Activated CD8-positive, alpha-beta T cell treated with anti-CD3 and anti-CD28 coated beads for 36 hours (primary cell): Measurements from ENCODE around the gene PKHD1. TPM values are rescaled to one million over a fixed set of nuclear protein-coding genes. Genes with fewer than 3 reads are reported as not detected.

ENCODE experiments used
- ATAC-seq: fragments of 200-7000 bp; cut with Tn5 transposase; one replicate; pipeline ENCODE4 v1.10.0; 2021; ENCODE audit warnings: mild to moderate bottlenecking, moderate library complexity
- CTCF ChIA-PET: fragments of 350-600 bp; sonication (Branson Sonifier 250); formaldehyde crosslinking; loops from one replicate; lab custom pipeline; 2021; ENCODE audit warnings: antibody characterized with exemption; lab: Charles Lee
- POLR2A ChIA-PET: fragments of 350-600 bp; sonication (Branson Sonifier 250); formaldehyde crosslinking; loops from one replicate; lab custom pipeline; 2021; ENCODE audit warnings: antibody characterized with exemption; lab: Charles Lee
- DNase-seq: peaks from one replicate; pipeline ENCODE4 v3.0.0-alpha.2; 2020
- H3K27ac Mint-ChIP-seq: one replicate; pipeline ENCODE4 v1.8.0; 2021; ENCODE audit warnings: mild to moderate bottlenecking, mixed read lengths
- H3K27me3 Mint-ChIP-seq: one replicate; pipeline ENCODE4 v1.8.0; 2021; ENCODE audit warnings: mixed read lengths
- H3K36me3 Mint-ChIP-seq: one replicate; pipeline ENCODE4 v1.8.0; 2021; ENCODE audit warnings: low read depth, mixed read lengths
- H3K4me1 Mint-ChIP-seq: one replicate; pipeline ENCODE4 v1.8.0; 2021; ENCODE audit warnings: low read depth, mixed read lengths
- H3K4me3 Mint-ChIP-seq: one replicate; pipeline ENCODE4 v1.8.0; 2021; ENCODE audit warnings: mild to moderate bottlenecking, moderate library complexity, mixed read lengths
- H3K9me3 Mint-ChIP-seq: one replicate; pipeline ENCODE4 v1.8.0; 2021; ENCODE audit warnings: mixed read lengths
- intact Hi-C: fragments of 100-400 bp; cut with micrococcal nuclease; formaldehyde crosslinking; loops from one replicate; pipeline ENCODE4 v1.10.0; 2022
- total RNA-seq, 2 experiments: library from RNA; stranded (reverse); gene quantifications; one replicate each; pipeline ENCODE4 v1.2.3, GENCODE V29; 2021
- TF ChIP-seq, protein P1 (sequence below): fragments of 200-600 bp; IDR thresholded peaks from one replicate; pipeline ENCODE4 v1.8.0; 2022; ENCODE audit warnings: antibody characterized with exemption, mild to moderate bottlenecking

Gene PKHD1
- total RNA-seq, 2 experiments from 2014 or later, result not detected

- DNase-seq (no peak), ATAC-seq (no peak)
- POLR2A ChIA-PET, result interaction anchor here (0.6 kb wide), 1 partner anchor 170 kb away, joined by 3 read pairs; no protein-coding TSS in a partner anchor
- Mint-ChIP-seq H3K4me1 (no peaks in the 10 kb centered on the region), H3K27ac (no peak overlapping the region), H3K4me3 (no peak overlapping the region), H3K36me3 (no peaks in the 10 kb centered on the region), H3K9me3 (no peaks in the 10 kb centered on the region), H3K27me3 (peaks cover 36% of the 10 kb centered on the region)
- CTCF ChIA-PET, result no interaction called here
- TF ChIP-seq, protein P1, sequence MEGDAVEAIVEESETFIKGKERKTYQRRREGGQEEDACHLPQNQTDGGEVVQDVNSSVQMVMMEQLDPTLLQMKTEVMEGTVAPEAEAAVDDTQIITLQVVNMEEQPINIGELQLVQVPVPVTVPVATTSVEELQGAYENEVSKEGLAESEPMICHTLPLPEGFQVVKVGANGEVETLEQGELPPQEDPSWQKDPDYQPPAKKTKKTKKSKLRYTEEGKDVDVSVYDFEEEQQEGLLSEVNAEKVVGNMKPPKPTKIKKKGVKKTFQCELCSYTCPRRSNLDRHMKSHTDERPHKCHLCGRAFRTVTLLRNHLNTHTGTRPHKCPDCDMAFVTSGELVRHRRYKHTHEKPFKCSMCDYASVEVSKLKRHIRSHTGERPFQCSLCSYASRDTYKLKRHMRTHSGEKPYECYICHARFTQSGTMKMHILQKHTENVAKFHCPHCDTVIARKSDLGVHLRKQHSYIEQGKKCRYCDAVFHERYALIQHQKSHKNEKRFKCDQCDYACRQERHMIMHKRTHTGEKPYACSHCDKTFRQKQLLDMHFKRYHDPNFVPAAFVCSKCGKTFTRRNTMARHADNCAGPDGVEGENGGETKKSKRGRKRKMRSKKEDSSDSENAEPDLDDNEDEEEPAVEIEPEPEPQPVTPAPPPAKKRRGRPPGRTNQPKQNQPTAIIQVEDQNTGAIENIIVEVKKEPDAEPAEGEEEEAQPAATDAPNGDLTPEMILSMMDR, result no peak
- intact Hi-C loops, result no loop called here
These were observed 38.8 kb upstream of the PKHD1 start for GRCh38 chr6:52126231-52126630.

DNA sequence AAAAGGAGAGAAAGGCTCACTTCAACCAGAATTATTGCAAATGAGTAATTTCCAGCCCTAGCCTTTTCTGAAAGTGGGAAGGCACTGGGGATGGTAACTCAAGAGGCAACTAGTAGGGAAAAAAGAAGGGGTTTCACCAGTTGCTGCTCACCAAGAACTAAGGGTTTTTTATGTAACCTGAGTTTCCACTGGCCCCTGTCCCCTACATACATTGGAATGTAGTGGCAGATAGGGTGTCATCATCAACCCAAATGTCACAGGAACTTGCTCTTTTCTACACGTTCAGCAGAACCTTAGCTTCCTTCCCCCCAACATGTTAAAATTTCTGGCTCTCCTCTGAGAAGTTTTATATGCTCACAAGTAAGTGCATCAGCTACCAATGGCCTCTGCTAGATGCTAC is 38.2 kb upstream of the PKHD1 start:
- Mint-ChIP-seq H3K27me3 (peaks cover 36% of the 10 kb centered on the region), H3K36me3 (no peaks in the 10 kb centered on the region), H3K9me3 (no peaks in the 10 kb centered on the region), H3K4me3 (no peak overlapping the region), H3K27ac (no peak overlapping the region), H3K4me1 (no peaks in the 10 kb centered on the region)
- no peak for ATAC-seq
- ChIA-PET POLR2A (no interaction called here), CTCF (interaction anchor here (0.6 to 1.3 kb wide), 2 partner anchors 10 to 140 kb away, joined by 3 read pairs; no protein-coding TSS in a partner anchor)
- no peak for DNase-seq
- TF ChIP-seq, protein P1, result no peak
- intact Hi-C loops, result no loop called here

DNA sequence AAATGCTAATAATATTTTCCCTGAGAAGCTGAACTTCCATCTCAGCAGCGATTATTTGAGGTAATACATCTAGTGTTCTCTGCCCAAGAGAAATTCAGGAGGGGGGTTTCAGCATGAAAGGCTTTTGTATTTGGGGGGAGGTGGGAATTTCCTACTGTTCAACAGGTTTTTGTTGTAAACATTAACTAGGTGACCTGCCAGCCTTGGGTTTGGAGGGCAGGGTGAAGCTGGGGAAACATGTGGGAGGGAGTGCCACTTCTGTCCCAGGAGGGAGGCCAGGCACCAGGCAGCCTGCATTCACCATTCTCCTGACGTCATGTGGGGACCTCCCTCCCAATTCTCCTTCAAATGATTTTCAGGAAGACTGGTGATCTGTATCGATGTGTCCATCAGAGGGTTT is 37.7 kb upstream of the PKHD1 start:
- no peaks in the 10 kb centered on the region for H3K36me3 Mint-ChIP-seq
- ATAC-seq (no peak), DNase-seq (no peak)
- intact Hi-C loops, result no loop called here
- ChIA-PET POLR2A (no interaction called here), CTCF (interaction anchor here (0.6 to 1.3 kb wide), 2 partner anchors 10 to 140 kb away, joined by 3 read pairs; no protein-coding TSS in a partner anchor)
- no peak overlapping the region for H3K4me3 Mint-ChIP-seq
- H3K27ac Mint-ChIP-seq, result no peak overlapping the region
- no peaks in the 10 kb centered on the region for H3K9me3 Mint-ChIP-seq
- peaks cover 32% of the 10 kb centered on the region for H3K27me3 Mint-ChIP-seq
- TF ChIP-seq, protein P1, result no peak
- H3K4me1 Mint-ChIP-seq, result no peaks in the 10 kb centered on the region

DNA sequence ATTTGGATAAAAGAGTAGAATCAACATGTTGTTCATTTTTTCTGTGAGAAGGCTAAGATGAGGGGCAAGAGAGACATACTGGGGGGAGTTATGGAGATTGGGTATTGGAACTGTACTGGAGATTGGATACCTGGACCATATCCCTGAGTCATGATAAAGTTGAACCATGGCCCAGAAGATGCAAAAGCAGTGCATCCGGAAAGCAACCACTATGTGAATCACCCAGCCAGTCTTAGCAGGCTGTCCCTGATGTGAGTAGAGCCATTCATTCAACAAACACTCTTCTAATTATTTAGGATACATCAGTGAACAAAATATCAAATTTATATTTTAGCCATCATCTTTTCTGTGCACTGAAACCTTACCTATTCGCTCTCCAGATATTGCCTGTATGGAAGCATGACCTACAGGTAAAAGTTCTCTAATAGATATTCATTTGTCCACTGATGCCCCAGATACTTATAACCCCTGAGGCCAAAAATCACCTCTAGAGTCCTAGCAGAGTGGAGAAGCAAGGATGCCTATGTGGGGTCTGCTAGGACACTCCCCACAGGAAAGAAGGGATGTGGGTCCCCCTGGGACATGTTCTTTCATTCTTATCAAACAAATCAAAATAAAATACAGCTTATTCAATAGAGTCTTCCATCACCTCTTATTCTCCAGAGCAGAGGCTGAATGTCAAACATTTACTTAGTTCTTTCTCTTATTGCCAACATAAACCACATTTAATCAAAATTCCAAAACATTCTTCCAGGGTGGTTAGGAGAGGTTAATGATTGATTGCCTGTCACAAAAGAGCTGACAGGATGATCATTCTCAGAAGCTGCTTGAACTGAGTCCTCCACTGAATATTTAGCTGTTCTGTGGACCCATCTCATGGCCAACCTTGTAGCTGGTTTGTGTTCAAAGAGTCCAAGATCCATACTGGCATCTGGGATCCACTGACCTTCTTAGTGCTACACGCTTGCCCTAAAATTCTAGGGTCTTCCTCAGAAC is 37.0 kb upstream of the PKHD1 start:
- no peaks in the 10 kb centered on the region for H3K36me3 Mint-ChIP-seq
- no peak overlapping the region for H3K4me3 Mint-ChIP-seq
- intact Hi-C loops, result no loop called here
- no peak overlapping the region for H3K27ac Mint-ChIP-seq
- ATAC-seq, result no peak
- DNase-seq, result no peak
- peaks cover 1% of the 10 kb centered on the region for H3K9me3 Mint-ChIP-seq
- CTCF ChIA-PET, result interaction anchor here (1.3 kb wide), 1 partner anchor 11 kb away, joined by 3 read pairs; no protein-coding TSS in a partner anchor
- no peaks in the 10 kb centered on the region for H3K4me1 Mint-ChIP-seq
- H3K27me3 Mint-ChIP-seq, result peaks cover 32% of the 10 kb centered on the region
- TF ChIP-seq, protein P1, result no peak
- POLR2A ChIA-PET, result no interaction called here

- POLR2A ChIA-PET, result no interaction called here
- Mint-ChIP-seq H3K4me1 (no peaks in the 10 kb centered on the region), H3K4me3 (no peak overlapping the region), H3K27me3 (peaks cover 25% of the 10 kb centered on the region), H3K36me3 (no peaks in the 10 kb centered on the region), H3K27ac (no peak overlapping the region), H3K9me3 (peaks cover 5% of the 10 kb centered on the region)
- DNase-seq (no peak), ATAC-seq (no peak)
- TF ChIP-seq, protein P1, result no peak
- intact Hi-C loops, result no loop called here
- CTCF ChIA-PET, result no interaction called here
These were observed 35.8 kb upstream of the PKHD1 start for GRCh38 chr6:52123251-52123650.
